DND-41 (cell line): ENCODE measurements around the gene ARSG.
"Not testable (repeated sequence)": the region's sequence is repeated elsewhere in the genome, so short reads cannot be mapped to it uniquely, and the experiment has no call there.

Experiments used
- CTCF ChIP-seq: IDR thresholded peaks from 2 replicates; pipeline ENCODE4 v1.5.1; 2012; ENCODE audit warnings: borderline replicate concordance, low read length, moderate library complexity, mild to moderate bottlenecking; ENCODE audit not compliant: poor library complexity, severe bottlenecking; ENCODE audit errors: extremely low read depth
- EZH2 ChIP-seq: IDR thresholded peaks from 3 replicates; pipeline ENCODE4 v1.6.1; 2012; ENCODE audit warnings: borderline replicate concordance, low read depth, mild to moderate bottlenecking, moderate library complexity, low read length, inconsistent platforms; ENCODE audit not compliant: severe bottlenecking

- TF ChIP-seq CTCF, EZH2: not testable (repeated sequence)
Observed at GRCh38 chr17:68407656-68408055, 116.4 kb downstream of the ARSG start.
